Gastrocnemius medialis (tissue), 4 donors: ENCODE data around the gene HIGD1C.

ENCODE experiments used
- CTCF ChIP-seq, 5 experiments: fragments of 450-650 bp in 3 of 5; fragments of 200-600 bp in 2 of 5; sonication (generic) in 2 of 5; IDR thresholded peaks in 4 of 5; conservative IDR thresholded peaks in 1 of 5; 1 replicate in 4 of 5; 2 replicates in 1 of 5; pipeline ENCODE4 v1.5.1; 2016 to 2019; ENCODE audit warnings: antibody characterized with exemption in 5 of 5, mild to moderate bottlenecking in 3 of 5, moderate library complexity in 3 of 5
- POLR2A ChIP-seq, 2 donors: fragments of 450-650 bp; IDR thresholded peaks; one replicate each; pipeline ENCODE4 v1.6.1; 2017; ENCODE audit warnings: antibody characterized with exemption in 2 of 2, mild to moderate bottlenecking in 2 of 2, moderate library complexity in 2 of 2

GRCh38 chr12:50953047-50953446 lies 703 bp downstream of the HIGD1C start:
- TF ChIP-seq CTCF (IDR thresholded peaks at IDR 0.05 in 4 of 5, conservative IDR thresholded peaks at IDR 0.05 in 1 of 5) (no peak), POLR2A (IDR thresholded peaks at IDR 0.05) (no peak)
